WTC11 (cell line): Measurements from ENCODE around the gene OCSTAMP. TPM values are rescaled to one million over a fixed set of nuclear protein-coding genes. Genes with fewer than 3 reads are reported as not detected.

ENCODE experiments used
- ATAC-seq: fragments of 200-7000 bp; cut with Tn5 transposase; 2 replicates; pipeline ENCODE4 v1.10.0; 2021; ENCODE audit warnings: mild to moderate bottlenecking, moderate library complexity
- CTCF ChIA-PET: fragments of 300-600 bp; sonication (Branson Sonifier 250); formaldehyde crosslinking; loops from one replicate; lab custom pipeline; 2021; ENCODE audit warnings: antibody characterized with exemption; lab: Charles Lee
- POLR2A ChIA-PET: fragments of 350-600 bp; sonication (Branson Sonifier 250); formaldehyde crosslinking; loops from one replicate; lab custom pipeline; 2021; ENCODE audit warnings: antibody characterized with exemption; lab: Charles Lee
- DNase-seq: peaks from one replicate; pipeline ENCODE4 v3.0.0; 2021; ENCODE audit warnings: low spot score
- H3K27ac Mint-ChIP-seq: 2 replicates; pipeline ENCODE4 v1.8.0; 2021; ENCODE audit warnings: mixed read lengths
- H3K27me3 Mint-ChIP-seq: 2 replicates; pipeline ENCODE4 v1.8.0; 2021; ENCODE audit warnings: low read depth, mild to moderate bottlenecking, moderate library complexity, mixed read lengths
- H3K36me3 Mint-ChIP-seq: 2 replicates; pipeline ENCODE4 v1.8.0; 2021; ENCODE audit warnings: mixed read lengths
- H3K4me1 Mint-ChIP-seq: 2 replicates; pipeline ENCODE4 v1.8.0; 2022; ENCODE audit warnings: mixed read lengths
- H3K4me3 Mint-ChIP-seq: 2 replicates; pipeline ENCODE4 v1.8.0; 2021; ENCODE audit warnings: mild to moderate bottlenecking, moderate library complexity, mixed read lengths
- H3K9me3 Mint-ChIP-seq: 2 replicates; pipeline ENCODE4 v1.8.0; 2021; ENCODE audit warnings: mixed read lengths
- ARID4B ChIP-seq: sonication (generic); formaldehyde crosslinking; IDR thresholded peaks from 2 replicates; pipeline ENCODE4 v1.8.0; 2023; ENCODE audit warnings: missing genetic modification reagents, mild to moderate bottlenecking, borderline replicate concordance
- ATF2 ChIP-seq: sonication (generic); formaldehyde crosslinking; IDR thresholded peaks from 2 replicates; pipeline ENCODE4 v1.8.1; 2022; ENCODE audit warnings: low read depth, missing genetic modification reagents, borderline replicate concordance
- CREM ChIP-seq: sonication (generic); formaldehyde crosslinking; IDR thresholded peaks from 2 replicates; pipeline ENCODE4 v1.8.1; 2022; ENCODE audit warnings: mild to moderate bottlenecking, missing genetic modification reagents, moderate library complexity
- ELF4 ChIP-seq: sonication (generic); formaldehyde crosslinking; IDR thresholded peaks from 2 replicates; pipeline ENCODE4 v1.8.1; 2022; ENCODE audit warnings: low read depth, mild to moderate bottlenecking, moderate library complexity, missing genetic modification reagents
- ESRRA ChIP-seq: sonication (generic); formaldehyde crosslinking; IDR thresholded peaks from 2 replicates; pipeline ENCODE4 v1.8.1; 2022; ENCODE audit warnings: mild to moderate bottlenecking, missing genetic modification reagents, borderline replicate concordance
- MAX ChIP-seq: sonication (generic); formaldehyde crosslinking; IDR thresholded peaks from 2 replicates; pipeline ENCODE4 v1.8.0; 2022; ENCODE audit warnings: mild to moderate bottlenecking, missing genetic modification reagents
- MLX ChIP-seq: sonication (generic); formaldehyde crosslinking; IDR thresholded peaks from 2 replicates; pipeline ENCODE4 v1.8.1; 2023; ENCODE audit warnings: mild to moderate bottlenecking, missing genetic modification reagents, moderate library complexity
- PRRX2 ChIP-seq: fragments of 250-450 bp; sonication (Bioruptor Pico); IDR thresholded peaks from 2 replicates; pipeline ENCODE4 v1.8.0; 2021; ENCODE audit warnings: mild to moderate bottlenecking
- SOX15 ChIP-seq: fragments of 250-450 bp; sonication (Bioruptor Pico); IDR thresholded peaks from 2 replicates; pipeline ENCODE4 v1.9.0; 2021; ENCODE audit warnings: mild to moderate bottlenecking
- SP1 ChIP-seq: sonication (generic); formaldehyde crosslinking; conservative IDR thresholded peaks from 2 replicates; pipeline ENCODE4 v1.8.1; 2022; ENCODE audit warnings: missing genetic modification reagents
- TCF7 ChIP-seq: sonication (generic); formaldehyde crosslinking; IDR thresholded peaks from 2 replicates; pipeline ENCODE4 v1.8.0; 2022; ENCODE audit warnings: mild to moderate bottlenecking, low read depth, missing genetic modification reagents, moderate library complexity
- TEAD1 ChIP-seq: sonication (generic); formaldehyde crosslinking; IDR thresholded peaks from 2 replicates; pipeline ENCODE4 v1.8.0; 2022; ENCODE audit warnings: mild to moderate bottlenecking, missing genetic modification reagents
- USF1 ChIP-seq: sonication (generic); formaldehyde crosslinking; IDR thresholded peaks from 2 replicates; pipeline ENCODE4 v1.8.0; 2022; ENCODE audit warnings: mild to moderate bottlenecking, missing genetic modification reagents
- ZBTB43 ChIP-seq: sonication (generic); formaldehyde crosslinking; IDR thresholded peaks from 2 replicates; pipeline ENCODE4 v1.8.1; 2023; ENCODE audit warnings: mild to moderate bottlenecking, missing genetic modification reagents
- ZNF396 ChIP-seq: fragments of 250-450 bp; sonication (Bioruptor Pico); IDR thresholded peaks from 2 replicates; pipeline ENCODE4 v1.8.0; 2021; ENCODE audit warnings: mild to moderate bottlenecking, moderate library complexity, borderline replicate concordance
- ZNF423 ChIP-seq: fragments of 250-450 bp; sonication (Bioruptor Pico); IDR thresholded peaks from 2 replicates; pipeline ENCODE4 v2.1.2; 2022; ENCODE audit warnings: mild to moderate bottlenecking, moderate library complexity
- total RNA-seq: library from RNA; stranded (reverse); gene quantifications from 3 replicates; pipeline ENCODE4 v1.2.3, GENCODE V29; 2021
- TF ChIP-seq, protein P1 (sequence below): sonication (generic); formaldehyde crosslinking; IDR thresholded peaks from 2 replicates; pipeline ENCODE4 v1.8.0; 2022; ENCODE audit warnings: mild to moderate bottlenecking, missing genetic modification reagents
- TF ChIP-seq, protein P2 (sequence below): fragments of 250-450 bp; sonication (Bioruptor Pico); IDR thresholded peaks from 2 replicates; pipeline ENCODE4 v1.9.0; 2021; ENCODE audit warnings: mild to moderate bottlenecking

Gene OCSTAMP
- total RNA-seq, 1 experiment from 2014 or later, result not detected

- DNase-seq (no peak), ATAC-seq (no peak)
- no peak overlapping the region for H3K27ac Mint-ChIP-seq
- CTCF ChIA-PET, result interaction anchor here (0.6 to 0.9 kb wide), 2 partner anchors 89 to 91 kb away, joined by 3 to 4 read pairs; no protein-coding TSS in a partner anchor
- POLR2A ChIA-PET, result no interaction called here
- no peaks in the 10 kb centered on the region for H3K36me3 Mint-ChIP-seq
- H3K9me3 Mint-ChIP-seq, result no peaks in the 10 kb centered on the region
- no peak overlapping the region for H3K4me3 Mint-ChIP-seq
- TF ChIP-seq ZNF396 (CRISPR knock-in tag), result no peak
- no peak for TF ChIP-seq USF1 (CRISPR knock-in tag)
- TF ChIP-seq ATF2 (CRISPR knock-in tag), result no peak
- no peak for TF ChIP-seq MLX (CRISPR knock-in tag)
- TF ChIP-seq TCF7 (CRISPR knock-in tag), result no peak
- TF ChIP-seq SP1, result no peak
- no peak for TF ChIP-seq ZBTB43
- no peak for TF ChIP-seq TEAD1
- no peak for TF ChIP-seq ZNF423 (CRISPR knock-in tag)
- TF ChIP-seq PRRX2 (CRISPR knock-in tag), result no peak
- TF ChIP-seq ESRRA (CRISPR knock-in tag), result no peak
- no peak for TF ChIP-seq ARID4B (CRISPR knock-in tag)
- TF ChIP-seq, protein P1, sequence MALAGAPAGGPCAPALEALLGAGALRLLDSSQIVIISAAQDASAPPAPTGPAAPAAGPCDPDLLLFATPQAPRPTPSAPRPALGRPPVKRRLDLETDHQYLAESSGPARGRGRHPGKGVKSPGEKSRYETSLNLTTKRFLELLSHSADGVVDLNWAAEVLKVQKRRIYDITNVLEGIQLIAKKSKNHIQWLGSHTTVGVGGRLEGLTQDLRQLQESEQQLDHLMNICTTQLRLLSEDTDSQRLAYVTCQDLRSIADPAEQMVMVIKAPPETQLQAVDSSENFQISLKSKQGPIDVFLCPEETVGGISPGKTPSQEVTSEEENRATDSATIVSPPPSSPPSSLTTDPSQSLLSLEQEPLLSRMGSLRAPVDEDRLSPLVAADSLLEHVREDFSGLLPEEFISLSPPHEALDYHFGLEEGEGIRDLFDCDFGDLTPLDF (CRISPR knock-in tag), result no peak
- no peak for TF ChIP-seq ELF4
- TF ChIP-seq CREM (CRISPR knock-in tag), result no peak
- TF ChIP-seq SOX15 (CRISPR knock-in tag), result no peak
- no peak for TF ChIP-seq MAX (CRISPR knock-in tag)
- TF ChIP-seq, protein P2, sequence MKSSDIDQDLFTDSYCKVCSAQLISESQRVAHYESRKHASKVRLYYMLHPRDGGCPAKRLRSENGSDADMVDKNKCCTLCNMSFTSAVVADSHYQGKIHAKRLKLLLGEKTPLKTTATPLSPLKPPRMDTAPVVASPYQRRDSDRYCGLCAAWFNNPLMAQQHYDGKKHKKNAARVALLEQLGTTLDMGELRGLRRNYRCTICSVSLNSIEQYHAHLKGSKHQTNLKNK, result no peak
- no peaks in the 10 kb centered on the region; the same call in 1 of the 2 replicates for H3K27me3 Mint-ChIP-seq
- H3K4me1 Mint-ChIP-seq, result peaks cover 36% of the 10 kb centered on the region
Observed at GRCh38 chr20:46558511-46558959, 8.1 kb upstream of the OCSTAMP start.
